Vagina (tissue), 2 donors: ENCODE data around the gene PHIP. TPM values are rescaled to one million over a fixed set of nuclear protein-coding genes. Genes with fewer than 3 reads are reported as not detected.

Experiments used
- DNase-seq, 2 donors: peaks; one replicate each; pipeline ENCODE4 v3.0.0-alpha.2; 2017; ENCODE audit errors: extremely low spot score in 2 of 2
- H3K27ac ChIP-seq: fragments of 200-600 bp; sonication (generic); one replicate; pipeline ENCODE4 v1.5.1; 2019
- H3K27me3 ChIP-seq: fragments of 200-600 bp; sonication (generic); one replicate; pipeline ENCODE4 v1.5.1; 2019
- H3K36me3 ChIP-seq, 2 donors: fragments of 200-600 bp; sonication (generic); one replicate each; pipeline ENCODE4 v1.5.1; 2017 to 2019
- H3K4me1 ChIP-seq: fragments of 200-600 bp; sonication (generic); one replicate; pipeline ENCODE4 v1.5.1; 2019
- H3K4me3 ChIP-seq, 2 donors: fragments of 200-600 bp; sonication (generic); 1 replicate in 1 of 2; 2 replicates in 1 of 2; pipeline ENCODE4 v1.5.1; 2016 to 2019
- H3K9me3 ChIP-seq: fragments of 200-600 bp; sonication (generic); one replicate; pipeline ENCODE4 v1.5.1; 2019
- POLR2A ChIP-seq, 2 donors: fragments of 450-650 bp; IDR thresholded peaks; one replicate each; pipeline ENCODE4 v1.6.1; 2017; ENCODE audit warnings: antibody characterized with exemption in 2 of 2, mild to moderate bottlenecking in 2 of 2, moderate library complexity in 2 of 2
- POLR2AphosphoS5 ChIP-seq, 2 donors: sonication (generic); formaldehyde crosslinking; IDR thresholded peaks; one replicate each; pipeline ENCODE4 v1.9.0; 2017; ENCODE audit warnings: antibody characterized with exemption in 2 of 2, mild to moderate bottlenecking in 2 of 2, low read depth in 1 of 2; ENCODE audit not compliant: insufficient read depth in 1 of 2
- intact Hi-C: fragments of 100-400 bp; cut with DNase I; formaldehyde crosslinking; loops from one replicate; pipeline ENCODE4 v1.15.1; 2023
- total RNA-seq: library from RNA; depleted of rRNA; stranded (reverse); fragments of >200 nt; gene quantifications from one replicate; pipeline ENCODE4 v1.2.3, GENCODE V29; 2016
- TF ChIP-seq, protein P1 (sequence below), 3 experiments: fragments of 450-650 bp in 2 of 3; fragments of 200-600 bp in 1 of 3; sonication (generic) in 1 of 3; IDR thresholded peaks; one replicate each; pipeline ENCODE4 v1.5.1; 2017 to 2019; ENCODE audit warnings: antibody characterized with exemption in 3 of 3, mild to moderate bottlenecking in 2 of 3, moderate library complexity in 2 of 3

PHIP gene
- total RNA-seq, 1 donor from 2014 or later, result 32.9 TPM

DNA sequence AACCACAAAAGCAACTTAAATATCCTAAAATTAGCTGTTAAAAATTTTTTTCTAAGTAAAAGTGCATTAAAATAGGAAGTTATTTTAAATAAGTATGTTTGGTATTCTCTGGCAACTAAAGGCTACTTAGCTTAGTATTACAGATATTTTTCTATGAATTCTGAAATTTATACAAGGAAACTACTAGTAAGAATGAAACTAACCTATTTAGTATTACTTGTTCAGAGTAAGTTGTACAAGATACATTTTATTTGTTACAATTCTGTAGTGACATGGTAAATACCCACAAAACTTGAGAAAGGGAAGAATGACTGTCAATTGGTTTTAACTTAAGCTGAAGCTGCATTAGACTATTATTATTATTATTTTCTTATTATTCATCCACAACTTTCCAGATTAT lies 6.5 kb downstream of the PHIP start:
- intact Hi-C loops, result no loop called here
- H3K27me3 ChIP-seq, result no peaks in the 10 kb centered on the region
- no peak for DNase-seq
- H3K36me3 ChIP-seq, result no peaks in the 10 kb centered on the region
- no peaks in the 10 kb centered on the region for H3K9me3 ChIP-seq
- H3K27ac ChIP-seq, result no peak overlapping the region
- H3K4me1 ChIP-seq, result peaks cover 56% of the 10 kb centered on the region
- TF ChIP-seq POLR2AphosphoS5 (IDR thresholded peaks at IDR 0.05; ENCODE audit: insufficient read depth in 1 of 2, low read depth in 1 of 2), result no peak
- TF ChIP-seq, protein P1, sequence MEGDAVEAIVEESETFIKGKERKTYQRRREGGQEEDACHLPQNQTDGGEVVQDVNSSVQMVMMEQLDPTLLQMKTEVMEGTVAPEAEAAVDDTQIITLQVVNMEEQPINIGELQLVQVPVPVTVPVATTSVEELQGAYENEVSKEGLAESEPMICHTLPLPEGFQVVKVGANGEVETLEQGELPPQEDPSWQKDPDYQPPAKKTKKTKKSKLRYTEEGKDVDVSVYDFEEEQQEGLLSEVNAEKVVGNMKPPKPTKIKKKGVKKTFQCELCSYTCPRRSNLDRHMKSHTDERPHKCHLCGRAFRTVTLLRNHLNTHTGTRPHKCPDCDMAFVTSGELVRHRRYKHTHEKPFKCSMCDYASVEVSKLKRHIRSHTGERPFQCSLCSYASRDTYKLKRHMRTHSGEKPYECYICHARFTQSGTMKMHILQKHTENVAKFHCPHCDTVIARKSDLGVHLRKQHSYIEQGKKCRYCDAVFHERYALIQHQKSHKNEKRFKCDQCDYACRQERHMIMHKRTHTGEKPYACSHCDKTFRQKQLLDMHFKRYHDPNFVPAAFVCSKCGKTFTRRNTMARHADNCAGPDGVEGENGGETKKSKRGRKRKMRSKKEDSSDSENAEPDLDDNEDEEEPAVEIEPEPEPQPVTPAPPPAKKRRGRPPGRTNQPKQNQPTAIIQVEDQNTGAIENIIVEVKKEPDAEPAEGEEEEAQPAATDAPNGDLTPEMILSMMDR (IDR thresholded peaks at IDR 0.05), result no peak
- TF ChIP-seq POLR2A (IDR thresholded peaks at IDR 0.05), result no peak
- no peak overlapping the region for H3K4me3 ChIP-seq

DNA sequence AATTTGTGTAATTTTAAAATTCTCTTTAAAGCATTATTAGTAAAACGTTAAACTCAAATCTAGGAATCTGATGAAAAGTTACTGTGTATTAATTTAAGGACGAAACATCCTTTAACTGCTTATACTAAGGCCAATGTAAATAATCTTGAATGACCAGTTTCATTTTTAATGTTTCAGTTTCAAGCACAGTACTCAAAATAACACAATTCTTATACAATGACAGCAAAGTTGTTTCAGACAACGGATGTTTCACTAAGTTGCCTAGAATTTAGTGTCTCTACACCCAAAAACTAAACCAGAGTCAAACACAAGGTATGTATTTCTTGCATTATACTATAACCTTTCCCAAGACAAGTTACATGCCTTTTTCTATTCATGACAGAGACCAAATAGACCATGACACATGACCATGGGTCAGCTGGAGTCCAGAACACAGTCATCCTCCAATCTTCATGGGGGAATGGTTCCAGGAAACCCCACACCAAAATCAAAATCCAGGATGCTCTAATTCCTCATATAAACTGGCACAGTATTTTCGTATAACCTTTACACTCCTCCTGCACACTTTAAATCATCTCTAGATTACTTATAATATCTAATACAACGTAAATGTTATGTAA lies 7.7 kb downstream of the PHIP start:
- Histone ChIP-seq H3K27ac (no peak overlapping the region), H3K4me1 (peaks cover 46% of the 10 kb centered on the region), H3K9me3 (no peaks in the 10 kb centered on the region), H3K27me3 (no peaks in the 10 kb centered on the region), H3K4me3 (no peak overlapping the region), H3K36me3 (no peaks in the 10 kb centered on the region)
- no peak for DNase-seq
- TF ChIP-seq POLR2A (IDR thresholded peaks at IDR 0.05), result no peak
- no peak for TF ChIP-seq POLR2AphosphoS5 (IDR thresholded peaks at IDR 0.05; ENCODE audit: insufficient read depth in 1 of 2, low read depth in 1 of 2)
- TF ChIP-seq, protein P1 (IDR thresholded peaks at IDR 0.05), result no peak
- intact Hi-C loops, result no loop called here

DNA sequence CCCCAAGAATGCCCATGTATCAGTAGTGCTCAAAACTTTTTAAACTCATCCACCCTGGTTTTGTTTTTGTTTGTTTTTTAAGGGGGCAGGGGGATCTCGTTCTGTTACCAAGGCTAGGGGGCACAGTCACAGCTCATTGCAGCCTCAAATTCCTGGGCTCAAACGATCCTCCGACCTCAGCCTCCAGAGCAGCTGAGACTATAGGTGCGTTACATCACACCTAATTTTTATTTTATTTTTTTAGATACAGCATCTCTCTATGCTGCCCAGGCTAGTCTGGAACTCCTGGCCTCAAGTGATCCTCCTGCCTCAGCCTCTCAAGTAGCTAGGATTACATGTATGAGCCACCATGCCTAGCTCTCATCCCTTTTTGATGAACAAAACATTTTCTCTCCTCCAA lies 11.2 kb downstream of the PHIP start:
- intact Hi-C loops, result no loop called here
- no peak for DNase-seq
- no peak overlapping the region for H3K4me3 ChIP-seq
- no peaks in the 10 kb centered on the region for H3K36me3 ChIP-seq
- H3K27me3 ChIP-seq, result no peaks in the 10 kb centered on the region
- no peaks in the 10 kb centered on the region for H3K9me3 ChIP-seq
- peaks cover 26% of the 10 kb centered on the region for H3K4me1 ChIP-seq
- TF ChIP-seq POLR2A (IDR thresholded peaks at IDR 0.05) (no peak), POLR2AphosphoS5 (IDR thresholded peaks at IDR 0.05; ENCODE audit: insufficient read depth in 1 of 2, low read depth in 1 of 2) (no peak)
- TF ChIP-seq, protein P1 (IDR thresholded peaks at IDR 0.05), result no peak
- H3K27ac ChIP-seq, result no peak overlapping the region

DNA sequence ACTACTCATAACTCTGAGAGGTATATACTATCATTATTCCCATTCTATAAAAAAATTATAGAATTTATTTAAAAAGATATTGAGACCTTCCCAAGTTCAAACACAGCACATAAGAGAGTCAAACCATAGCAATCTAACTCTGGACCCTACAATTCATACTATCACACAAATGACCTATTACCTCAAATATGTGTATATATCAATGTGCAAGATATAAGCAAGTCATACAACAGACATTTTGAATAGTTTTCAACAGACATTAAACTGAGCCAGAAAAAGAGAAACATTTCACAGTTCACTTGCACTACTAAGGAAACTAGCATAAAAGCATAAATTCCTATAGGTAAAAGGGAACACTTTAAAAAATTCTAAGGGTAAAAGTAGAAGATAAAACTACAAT lies 11.7 kb downstream of the PHIP start:
- H3K4me3 ChIP-seq, result no peak overlapping the region
- no peak for DNase-seq
- TF ChIP-seq POLR2A (IDR thresholded peaks at IDR 0.05), result no peak
- TF ChIP-seq, protein P1 (IDR thresholded peaks at IDR 0.05), result no peak
- no peak for TF ChIP-seq POLR2AphosphoS5 (IDR thresholded peaks at IDR 0.05; ENCODE audit: insufficient read depth in 1 of 2, low read depth in 1 of 2)
- peaks cover 26% of the 10 kb centered on the region for H3K4me1 ChIP-seq
- no peaks in the 10 kb centered on the region for H3K9me3 ChIP-seq
- H3K27ac ChIP-seq, result no peak overlapping the region
- no peaks in the 10 kb centered on the region for H3K27me3 ChIP-seq
- intact Hi-C loops, result no loop called here
- H3K36me3 ChIP-seq, result no peaks in the 10 kb centered on the region

DNA sequence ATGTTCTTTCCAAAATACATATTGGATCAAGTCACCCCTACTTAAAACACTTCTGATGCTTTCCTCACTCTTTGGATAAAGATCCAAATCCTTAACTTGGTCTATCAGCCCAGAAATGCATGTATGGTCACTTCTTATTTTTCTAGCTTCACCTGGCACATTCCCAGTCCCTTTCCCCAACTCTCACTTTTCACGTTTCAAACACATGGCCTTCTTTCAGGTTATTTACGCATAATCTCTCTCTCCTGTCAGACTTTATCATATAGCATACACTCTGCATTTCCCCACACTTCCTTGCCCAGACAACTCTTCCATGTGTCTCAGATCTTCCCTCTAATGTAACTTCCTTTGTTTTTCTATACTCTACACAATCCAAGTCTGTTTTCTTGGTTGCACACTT lies 12.8 kb downstream of the PHIP start:
- Histone ChIP-seq H3K4me3 (no peak overlapping the region), H3K36me3 (peaks cover 0 to 4% of the 10 kb centered on the region in 2 donors), H3K27me3 (no peaks in the 10 kb centered on the region), H3K4me1 (peaks cover 20% of the 10 kb centered on the region), H3K9me3 (no peaks in the 10 kb centered on the region), H3K27ac (no peak overlapping the region)
- intact Hi-C loops, result no loop called here
- DNase-seq, result no peak
- TF ChIP-seq, protein P1 (IDR thresholded peaks at IDR 0.05), result no peak
- TF ChIP-seq POLR2AphosphoS5 (IDR thresholded peaks at IDR 0.05; ENCODE audit: insufficient read depth in 1 of 2, low read depth in 1 of 2), result no peak
- TF ChIP-seq POLR2A (IDR thresholded peaks at IDR 0.05), result no peak
